Astrocyte of the spinal cord (primary cell): ENCODE results near the gene PSME1.
A peak's percentile ranks its signal among the peaks of the same experiment; 100 is the strongest.

Source experiments
- DNase-seq: peaks from one replicate; pipeline ENCODE4 v3.0.0; 2011; ENCODE audit warnings: low read depth, low spot score
- H3K4me3 ChIP-seq: 2 replicates; pipeline ENCODE4 v1.5.1; 2011; ENCODE audit warnings: low read depth, mild to moderate bottlenecking, low read length, moderate library complexity
- CTCF ChIP-seq: IDR thresholded peaks from 2 replicates; pipeline ENCODE4 v1.5.1; 2012; ENCODE audit warnings: low read depth, mild to moderate bottlenecking, low read length, inconsistent platforms
- in situ Hi-C: cut with HindIII; loops from 2 replicates; pipeline ENCODE4 v1.10.0; 2017; ENCODE audit warnings: low sequenced_read_pairs

PSME1 gene

GRCh38 chr14:24146978-24147760 is 11.2 kb downstream of the PSME1 start, which contains the start of gene RNF31:
RNF31 (plus strand) TSS chr14:24147498; CDS start chr14:24147699, 201 bp downstream.
- no peak for TF ChIP-seq CTCF
- in situ Hi-C loops, result no loop called here
- H3K4me3 ChIP-seq, result peak within 1 kb of the TSS; percentile 89

GRCh38 chr14:24147761-24148428 is 11.9 kb downstream of the PSME1 start:
- TF ChIP-seq CTCF, result no peak
- no peak for DNase-seq
- H3K4me3 ChIP-seq, result peak overlapping the region; percentile 89
- in situ Hi-C loops, result no loop called here

More at GRCh38 chr14:24146978-24147760, 11.2 kb downstream of the PSME1 start, which contains the start of gene RNF31:
- DNase-seq, result peak; percentile 99

GRCh38 chr14:24149302-24149969 is 13.4 kb downstream of the PSME1 start:
- H3K4me3 ChIP-seq, result no peak overlapping the region
- in situ Hi-C loops, result no loop called here
- no peak for DNase-seq
- TF ChIP-seq CTCF, result no peak

- in situ Hi-C loops, result no loop called here
- DNase-seq, result no peak
- H3K4me3 ChIP-seq, result no peak overlapping the region
- no peak for TF ChIP-seq CTCF
Observed at GRCh38 chr14:24150061-24150460, 14.1 kb downstream of the PSME1 start.

GRCh38 chr14:24150567-24150966 is 14.6 kb downstream of the PSME1 start:
- TF ChIP-seq CTCF, result no peak
- in situ Hi-C loops, result no loop called here
- no peak for DNase-seq
- no peak overlapping the region for H3K4me3 ChIP-seq

- TF ChIP-seq CTCF, result no peak
- no peak for DNase-seq
- in situ Hi-C loops, result no loop called here
- H3K4me3 ChIP-seq, result no peak overlapping the region
Observed at GRCh38 chr14:24150993-24151392, 15.0 kb downstream of the PSME1 start.
